HepG2 (cell line): ENCODE measurements around the gene PALM. TPM values are rescaled to one million over a fixed set of nuclear protein-coding genes. Genes with fewer than 3 reads are reported as not detected.

Experiments
- ATF2 ChIP-seq: sonication (generic); formaldehyde crosslinking; IDR thresholded peaks from 2 replicates; pipeline ENCODE4 v1.4.0; 2020; ENCODE audit warnings: missing genetic modification reagents
- DMAP1 ChIP-seq: IDR thresholded peaks from 2 replicates; pipeline ENCODE4 v1.6.1; 2016
- ELF1 ChIP-seq: sonication (generic); formaldehyde crosslinking; IDR thresholded peaks from 2 replicates; pipeline ENCODE4 v1.4.0; 2020; ENCODE audit warnings: missing genetic modification reagents
- KLF6 ChIP-seq: IDR thresholded peaks from 2 replicates; pipeline ENCODE4 v1.8.0; 2016; ENCODE audit warnings: missing biosample characterization, missing genetic modification reagents
- MAZ ChIP-seq, 2 experiments: sonication (generic) in 1 of 2; formaldehyde crosslinking in 1 of 2; IDR thresholded peaks; 2 replicates each; pipeline versions ENCODE4 v1.5.0 to v1.6.1; 2012 to 2020; ENCODE audit warnings: low read depth in 2 of 2, mild to moderate bottlenecking in 2 of 2, borderline replicate concordance in 1 of 2, improper control_type of control experiment in 1 of 2, low read length in 1 of 2, missing genetic modification reagents in 1 of 2, moderate library complexity in 1 of 2
- MLXIP ChIP-seq: sonication (generic); formaldehyde crosslinking; IDR thresholded peaks from 2 replicates; pipeline ENCODE4 v1.9.0; 2021; ENCODE audit warnings: missing genetic modification reagents, borderline replicate concordance
- NFYB ChIP-seq: sonication (generic); formaldehyde crosslinking; IDR thresholded peaks from 2 replicates; pipeline ENCODE4 v1.4.0; 2020; ENCODE audit warnings: missing genetic modification reagents
- PHF20 ChIP-seq: sonication (generic); formaldehyde crosslinking; IDR thresholded peaks from 2 replicates; pipeline ENCODE4 v1.5.0; 2020; ENCODE audit warnings: mild to moderate bottlenecking, missing genetic modification reagents
- POLR2A ChIP-seq, 2 experiments: IDR thresholded peaks; 2 replicates each; pipeline ENCODE4 v1.6.1; 2011; ENCODE audit warnings: low read depth in 2 of 2, low read length in 2 of 2, mild to moderate bottlenecking in 1 of 2, moderate library complexity in 1 of 2; ENCODE audit not compliant: insufficient read depth in 1 of 2
- RBM22 ChIP-seq: fragments of 200-400 bp; formaldehyde crosslinking; optimal IDR thresholded peaks from 2 replicates; pipeline ENCODE3; 2017; ENCODE audit warnings: mild to moderate bottlenecking, low read length, moderate library complexity
- SOX6 ChIP-seq, 2 experiments: fragments of 450-650 bp in 1 of 2; sonication (generic) in 1 of 2; formaldehyde crosslinking in 1 of 2; IDR thresholded peaks; 2 replicates each; pipeline versions ENCODE4 v1.4.0 to v1.6.1; 2017 to 2020; ENCODE audit warnings: antibody characterized with exemption in 1 of 2, mild to moderate bottlenecking in 1 of 2, missing genetic modification reagents in 1 of 2
- ZBTB34 ChIP-seq: sonication (generic); formaldehyde crosslinking; IDR thresholded peaks from 2 replicates; pipeline ENCODE4 v1.8.0; 2022; ENCODE audit warnings: mild to moderate bottlenecking, missing genetic modification reagents
- ZFP1 ChIP-seq: IDR thresholded peaks from 2 replicates; pipeline ENCODE4 v1.6.1; 2016
- ZMAT3 ChIP-seq: sonication (generic); formaldehyde crosslinking; conservative IDR thresholded peaks from 2 replicates; pipeline ENCODE4 v1.7.0; 2021; ENCODE audit warnings: missing genetic modification reagents
- ZNF142 ChIP-seq: sonication (generic); formaldehyde crosslinking; IDR thresholded peaks from 2 replicates; pipeline ENCODE4 v1.4.0; 2020; ENCODE audit warnings: missing genetic modification reagents
- ZNF20 ChIP-seq: sonication (generic); formaldehyde crosslinking; IDR thresholded peaks from 2 replicates; pipeline ENCODE4 v1.4.0; 2020; ENCODE audit warnings: mild to moderate bottlenecking, moderate library complexity, missing genetic modification reagents
- ZNF501 ChIP-seq: sonication (generic); formaldehyde crosslinking; IDR thresholded peaks from 2 replicates; pipeline ENCODE4 v1.5.1; 2020; ENCODE audit warnings: mild to moderate bottlenecking, moderate library complexity, missing genetic modification reagents
- ZNF577 ChIP-seq: sonication (generic); formaldehyde crosslinking; IDR thresholded peaks from 2 replicates; pipeline ENCODE4 v1.4.0; 2020; ENCODE audit warnings: mild to moderate bottlenecking, low read depth, missing genetic modification reagents, borderline replicate concordance
- polyA plus RNA-seq, 8 experiments: library from polyadenylated mRNA; depleted of rRNA in 3 of 8; stranded (reverse) in 7 of 8; unstranded in 1 of 8; fragments of >200 nt; fragmentation: Illumina TruSeq in 4 of 8; extraction: Trizol in 4 of 8; gene quantifications; 2 replicates each; pipeline versions ENCODE4 v1.2.1 to v1.2.3, GENCODE V29; 2011 to 2016; ENCODE audit warnings: low read depth in 4 of 8, missing spikeins in 1 of 8, mixed read lengths in 1 of 8; ENCODE audit not compliant: insufficient read depth in 1 of 8
- total RNA-seq, 5 experiments: library from RNA; depleted of rRNA; stranded (reverse); fragments of >200 nt; fragmentation: Illumina TruSeq; extraction: Trizol; gene quantifications; 2 replicates each; pipeline ENCODE4 v1.2.3, GENCODE V29; 2016; ENCODE audit warnings: low read depth in 1 of 5

PALM gene
- total and polyA plus RNA-seq, 2 of the 13 experiments (the other 11 are each of a cell fraction or from before 2014, with no cell fraction given), result 4.0 to 9.7 TPM

- peak; percentile 83 for TF ChIP-seq MAZ (IDR thresholded peaks at IDR 0.05; ENCODE audit: borderline replicate concordance, low read depth, low read length)
- TF ChIP-seq MAZ (CRISPR knock-in tag; IDR thresholded peaks at IDR 0.05; ENCODE audit: low read depth), result peak; percentile 71
- no peak for TF ChIP-seq SOX6 (IDR thresholded peaks at IDR 0.05)
- no peak for TF ChIP-seq SOX6 (CRISPR knock-in tag; IDR thresholded peaks at IDR 0.05)
- no peak for TF ChIP-seq ELF1 (CRISPR knock-in tag)
- TF ChIP-seq MLXIP, result no peak; the same call in 1 of the 2 replicates
- TF ChIP-seq ZNF501 (CRISPR knock-in tag), result peak; percentile 71
- no peak for TF ChIP-seq NFYB (CRISPR knock-in tag)
- no peak for TF ChIP-seq ZBTB34
- 0 out of 2 replicates have a peak, but pooled peaks have one; percentile 16 for TF ChIP-seq ZMAT3 (CRISPR knock-in tag)
- no peak for TF ChIP-seq RBM22
- no peak for TF ChIP-seq ZFP1
- no peak for TF ChIP-seq DMAP1 (CRISPR knock-in tag)
- TF ChIP-seq ZNF20, result no peak
- no peak for TF ChIP-seq ZNF142 (CRISPR knock-in tag)
- peak; percentile 47; the same call in 1 of the 2 replicates for TF ChIP-seq ATF2 (CRISPR knock-in tag)
- no peak for TF ChIP-seq KLF6 (CRISPR knock-in tag)
- peak; percentile 72 to 78 for TF ChIP-seq POLR2A (IDR thresholded peaks at IDR 0.05; ENCODE audit: insufficient read depth in 1 of 2, low read depth in 2 of 2, low read length in 2 of 2)
- no peak for TF ChIP-seq ZNF577
- TF ChIP-seq PHF20 (CRISPR knock-in tag), result no peak; the same call in 1 of the 2 replicates
Observed at GRCh38 chr19:662962-663681, 45.6 kb upstream of the PALM start, which contains the start of gene RNF126 (continued).
